GM18861 (cell line): ENCODE results near the gene SFRP2.

ENCODE experiments used
- ATAC-seq: cut with Tn5 transposase; IDR thresholded peaks from one replicate; pipeline ENCODE4 v1.9.1; 2021; ENCODE audit not compliant: unreplicated experiment

SFRP2 gene

GRCh38 chr4:153788413-153789276 is at the start of gene SFRP2:
Gene SFRP2, minus strand, starts transcription at chr4:153789083. Its CDS starts 248 bp downstream, at chr4:153788835.
- no peak for ATAC-seq

GRCh38 chr4:153838564-153838963 is 49.7 kb upstream of the SFRP2 start:
- ATAC-seq, result no peak

- ATAC-seq, result no peak
Measured at GRCh38 chr4:153834901-153835300, 46.0 kb upstream of the SFRP2 start.

- no peak for ATAC-seq
Measured at GRCh38 chr4:153832720-153833287, 43.9 kb upstream of the SFRP2 start.

- no peak for ATAC-seq
Measured at GRCh38 chr4:153832054-153832453, 43.2 kb upstream of the SFRP2 start.

- no peak for ATAC-seq
Measured at GRCh38 chr4:153831245-153831644, 42.4 kb upstream of the SFRP2 start.

GRCh38 chr4:153825691-153826090 is 36.8 kb upstream of the SFRP2 start:
- no peak for ATAC-seq

GRCh38 chr4:153825126-153825525 is 36.2 kb upstream of the SFRP2 start:
- no peak for ATAC-seq

GRCh38 chr4:153824501-153824900 is 35.6 kb upstream of the SFRP2 start:
- ATAC-seq, result no peak

GRCh38 chr4:153823483-153823882 is 34.6 kb upstream of the SFRP2 start:
- ATAC-seq, result no peak

- no peak for ATAC-seq
Measured at GRCh38 chr4:153822316-153822715, 33.4 kb upstream of the SFRP2 start.

GRCh38 chr4:153817466-153817865 is 28.6 kb upstream of the SFRP2 start:
- ATAC-seq, result no peak

- ATAC-seq, result no peak
Measured at GRCh38 chr4:153816542-153816941, 27.7 kb upstream of the SFRP2 start.

GRCh38 chr4:153814789-153815188 is 25.9 kb upstream of the SFRP2 start:
- no peak for ATAC-seq

GRCh38 chr4:153809916-153810810 is 21.3 kb upstream of the SFRP2 start:
- ATAC-seq, result no peak

- ATAC-seq, result peak; percentile 83
Measured at GRCh38 chr4:153809307-153809706, 20.4 kb upstream of the SFRP2 start.

- no peak for ATAC-seq
Measured at GRCh38 chr4:153808175-153808574, 19.3 kb upstream of the SFRP2 start.

- no peak for ATAC-seq
Measured at GRCh38 chr4:153806073-153806472, 17.2 kb upstream of the SFRP2 start.

- ATAC-seq, result no peak
Measured at GRCh38 chr4:153804722-153805121, 15.8 kb upstream of the SFRP2 start.

GRCh38 chr4:153799694-153800074 is 10.8 kb upstream of the SFRP2 start:
- no peak for ATAC-seq

- ATAC-seq, result no peak
Measured at GRCh38 chr4:153798901-153799693, 10.2 kb upstream of the SFRP2 start.
